IPS-11a (cell line): ENCODE measurements around the gene ANKS1B.

ENCODE experiments used
- H3K4me3 ChIP-seq: one replicate; pipeline ENCODE4 v1.5.1; 2013; ENCODE audit warnings: low read depth, low read length, control low read depth

The ANKS1B gene

DNA sequence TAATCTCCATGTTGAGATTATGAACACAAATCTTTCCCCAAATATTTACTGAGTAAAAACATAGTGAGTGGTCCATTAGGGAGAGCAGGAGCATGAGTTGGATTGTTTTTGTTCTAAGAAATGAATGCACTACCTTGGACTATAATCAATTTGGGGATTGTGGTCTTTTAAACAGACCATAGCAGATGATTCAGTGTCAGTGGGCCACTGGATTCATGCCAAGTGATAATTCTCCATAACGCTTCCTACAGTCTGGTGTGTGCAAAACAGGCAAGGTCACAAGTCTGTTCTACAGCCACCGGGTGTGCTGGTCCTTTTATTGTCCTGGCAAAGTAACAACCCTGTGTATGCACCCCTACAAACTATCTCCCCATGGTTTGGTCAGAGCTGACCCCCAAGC is 1073.3 kb downstream of the ANKS1B start:
- H3K4me3 ChIP-seq: no peak overlapping the region

GRCh38 chr12:98909746-98910145 is 1075.0 kb downstream of the ANKS1B start:
- no peak overlapping the region for H3K4me3 ChIP-seq

GRCh38 chr12:98908866-98909265 is 1075.9 kb downstream of the ANKS1B start:
- H3K4me3 ChIP-seq: no peak overlapping the region

- no peak overlapping the region for H3K4me3 ChIP-seq
Measured at GRCh38 chr12:98903875-98904274, 1080.9 kb downstream of the ANKS1B start.

- no peak overlapping the region for H3K4me3 ChIP-seq
Measured at GRCh38 chr12:98901189-98901588, 1083.5 kb downstream of the ANKS1B start.

DNA sequence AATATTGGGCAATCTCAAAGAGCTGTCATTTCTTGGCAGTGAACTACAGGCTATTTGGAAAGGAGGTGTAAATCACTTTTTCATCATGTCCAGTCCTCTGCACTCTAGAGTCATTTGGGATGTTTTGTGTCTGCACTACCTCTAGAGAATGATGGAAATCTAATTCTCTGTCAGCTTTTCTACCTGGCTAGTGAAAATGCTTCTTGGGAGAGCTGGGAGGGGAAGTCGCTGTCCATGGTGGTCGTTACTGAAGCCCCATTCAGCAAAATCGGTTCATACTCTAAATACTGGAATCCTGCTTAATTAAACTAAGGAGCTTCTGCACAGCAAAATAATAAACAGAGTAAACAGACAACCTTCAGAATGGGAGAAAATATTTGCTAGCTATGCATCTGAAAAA is 1087.8 kb downstream of the ANKS1B start:
- no peak overlapping the region for H3K4me3 ChIP-seq

GRCh38 chr12:98895086-98895651 is 1089.6 kb downstream of the ANKS1B start:
- peak overlapping the region; percentile 28 for H3K4me3 ChIP-seq

DNA sequence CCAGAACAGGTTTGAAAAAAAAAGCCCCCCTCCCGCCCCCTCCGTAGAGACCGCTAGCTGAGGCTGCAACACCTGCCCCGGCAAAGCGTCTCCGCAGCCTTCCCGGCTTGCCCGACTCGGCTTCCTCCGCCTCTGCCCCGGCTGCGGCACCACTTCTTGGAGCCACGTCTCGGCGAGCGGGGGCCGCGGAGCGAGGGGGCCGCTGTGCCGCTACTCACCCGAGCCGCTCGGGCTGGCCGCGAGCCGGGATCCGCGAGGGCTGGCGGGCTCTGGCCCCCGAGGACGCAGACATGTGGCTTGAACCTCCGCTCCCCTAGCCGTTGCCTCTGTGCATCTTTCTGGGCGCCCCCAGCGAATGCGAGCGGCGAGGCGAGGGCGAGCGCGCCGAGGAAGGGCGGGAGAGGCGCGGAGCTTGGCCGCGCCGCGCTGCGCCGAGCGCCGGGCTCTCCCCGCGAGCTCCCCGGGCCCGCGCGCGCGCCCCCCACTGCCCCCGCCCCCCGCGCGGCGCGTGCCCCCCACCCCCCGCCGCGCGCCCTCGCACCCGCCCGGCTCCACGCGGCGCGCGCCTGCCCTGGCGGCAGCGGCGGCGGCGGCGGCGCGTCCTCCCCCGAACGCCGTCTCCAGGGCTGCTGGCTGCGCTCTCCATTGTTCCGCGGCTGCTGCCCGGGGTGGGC is 1090.2 kb downstream of the ANKS1B start:
- H3K4me3 ChIP-seq: peak overlapping the region; percentile 44

- H3K4me3 ChIP-seq: peak overlapping the region; percentile 44
Measured at GRCh38 chr12:98893675-98894411, 1090.9 kb downstream of the ANKS1B start.

GRCh38 chr12:98893126-98893674 is 1091.5 kb downstream of the ANKS1B start:
- H3K4me3 ChIP-seq: no peak overlapping the region

- no peak overlapping the region for H3K4me3 ChIP-seq
Measured at GRCh38 chr12:98885778-98886177, 1099.0 kb downstream of the ANKS1B start.

DNA sequence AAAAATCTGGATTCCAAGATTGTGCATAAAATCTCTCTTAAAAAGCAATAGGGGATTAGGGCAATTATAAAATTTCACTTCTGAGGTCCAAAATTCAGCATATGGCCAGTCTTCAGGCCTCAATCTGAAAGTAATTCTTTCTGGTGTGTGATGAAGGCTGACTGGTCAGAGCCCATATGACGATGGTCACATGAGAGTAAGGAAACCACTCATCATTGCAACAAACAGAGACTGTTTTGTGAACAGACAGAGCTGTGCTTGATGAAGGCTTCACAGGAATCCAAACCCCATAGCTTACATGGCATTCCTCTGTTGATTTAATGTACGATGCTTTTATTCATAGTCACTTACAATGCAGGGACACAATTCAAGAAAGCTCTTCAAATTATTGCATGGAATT is 1101.5 kb downstream of the ANKS1B start:
- H3K4me3 ChIP-seq: no peak overlapping the region

- H3K4me3 ChIP-seq: no peak overlapping the region
Measured at GRCh38 chr12:98882526-98882925, 1102.2 kb downstream of the ANKS1B start.

DNA sequence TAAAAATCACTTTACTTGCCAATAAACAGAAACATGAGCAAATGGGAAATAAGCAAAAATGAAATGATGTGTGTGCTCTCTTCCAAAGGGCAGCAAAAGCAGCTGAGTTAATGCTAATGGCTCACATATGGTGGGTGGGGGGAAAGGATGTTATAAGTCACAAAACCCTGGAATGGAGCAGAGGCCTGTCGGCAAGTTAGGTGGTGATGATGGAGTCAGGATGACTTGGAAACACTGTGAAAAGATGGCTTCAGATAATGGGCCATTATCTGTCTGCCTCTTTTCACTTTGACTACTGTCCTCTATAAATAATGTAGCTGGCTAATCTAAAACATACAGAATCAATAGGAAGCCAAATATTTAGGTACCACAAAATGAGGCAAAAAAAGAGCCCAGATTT is 1111.0 kb downstream of the ANKS1B start:
- no peak overlapping the region for H3K4me3 ChIP-seq

- H3K4me3 ChIP-seq: no peak overlapping the region
Measured at GRCh38 chr12:98870504-98870903, 1114.2 kb downstream of the ANKS1B start.

DNA sequence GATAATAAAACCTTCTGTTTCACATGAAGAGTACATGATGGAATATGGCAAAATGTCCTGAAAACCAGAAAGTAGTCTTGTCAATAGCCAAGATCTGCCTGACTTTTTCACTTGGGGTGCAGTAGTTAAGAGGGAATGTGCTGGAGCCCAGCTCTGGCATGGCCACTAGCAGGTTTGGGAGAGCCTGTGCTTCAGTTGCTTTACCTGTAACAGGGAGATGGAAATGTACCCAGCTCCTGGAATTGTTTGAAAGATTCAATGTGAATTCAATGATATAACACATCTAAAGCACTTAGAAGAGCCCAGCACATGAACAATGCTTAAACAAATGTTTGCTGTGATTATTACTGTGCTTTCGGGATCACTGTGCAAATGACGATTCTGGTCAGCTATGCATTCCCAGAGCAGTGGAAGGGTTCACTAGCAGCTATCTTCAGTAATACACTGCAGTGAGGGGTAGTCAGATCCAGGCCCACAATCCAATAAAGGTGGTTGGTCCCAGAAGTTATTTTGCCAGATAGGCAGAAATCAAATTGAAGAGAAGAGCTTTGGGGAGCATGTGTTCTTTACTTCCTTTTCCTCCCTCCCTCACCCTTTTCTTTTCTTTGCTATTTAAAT is 1114.7 kb downstream of the ANKS1B start:
- H3K4me3 ChIP-seq: no peak overlapping the region

GRCh38 chr12:98868538-98868937 is 1116.2 kb downstream of the ANKS1B start:
- no peak overlapping the region for H3K4me3 ChIP-seq

DNA sequence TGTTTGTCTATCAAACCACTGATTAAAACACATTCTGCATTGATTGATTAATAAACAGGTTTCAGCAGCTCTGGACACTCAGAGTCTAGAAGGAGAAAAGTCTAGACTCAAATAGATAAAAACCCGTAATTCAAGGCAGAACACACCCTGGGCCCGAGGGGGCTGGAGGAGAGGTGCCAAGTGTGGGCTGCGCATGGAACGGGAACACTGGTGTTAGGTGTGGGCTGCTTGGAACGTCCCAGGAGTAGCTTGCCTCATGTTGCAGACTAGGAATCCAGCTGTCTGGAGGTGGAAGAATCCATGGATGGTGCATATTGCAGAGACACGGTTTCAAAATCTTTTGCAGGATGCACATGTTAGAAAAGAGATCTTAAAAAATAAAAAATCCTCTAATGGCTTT is 1116.7 kb downstream of the ANKS1B start:
- H3K4me3 ChIP-seq: no peak overlapping the region

GRCh38 chr12:98864363-98864762 is 1120.4 kb downstream of the ANKS1B start:
- H3K4me3 ChIP-seq: no peak overlapping the region

DNA sequence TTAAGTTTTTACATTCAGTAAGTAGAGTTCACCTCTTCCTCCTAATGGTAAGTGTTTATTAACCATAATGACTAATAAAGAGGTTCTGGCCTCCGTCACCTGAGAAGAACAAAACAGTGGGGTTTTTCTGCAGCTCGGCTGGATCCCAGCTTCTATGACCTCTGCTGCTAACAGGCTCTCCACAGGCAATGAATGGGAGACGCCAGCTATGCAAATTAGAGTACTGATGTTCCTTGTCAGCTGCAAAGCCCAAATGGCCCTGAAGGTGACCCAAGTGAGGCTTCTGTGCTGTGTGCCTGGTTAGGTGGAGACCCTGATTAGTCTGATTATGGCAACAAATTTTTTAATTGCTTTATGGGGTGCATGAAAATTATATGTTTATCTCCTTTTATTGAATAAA is 1121.6 kb downstream of the ANKS1B start:
- H3K4me3 ChIP-seq: no peak overlapping the region

- H3K4me3 ChIP-seq: no peak overlapping the region
Measured at GRCh38 chr12:98861251-98861650, 1123.5 kb downstream of the ANKS1B start.
